HepG2 (cell line): ENCODE measurements around the gene ANAPC2. TPM values are rescaled to one million over a fixed set of nuclear protein-coding genes. Genes with fewer than 3 reads are reported as not detected.

ENCODE experiments used
- GMEB2 ChIP-seq: IDR thresholded peaks from 2 replicates; pipeline ENCODE4 v1.6.1; 2016; ENCODE audit warnings: missing biosample characterization, missing genetic modification reagents, low read depth
- HMGXB3 ChIP-seq: sonication (generic); formaldehyde crosslinking; IDR thresholded peaks from 2 replicates; pipeline ENCODE4 v1.4.0; 2020; ENCODE audit warnings: missing genetic modification reagents, borderline replicate concordance
- HNRNPH1 ChIP-seq: fragments of 200-400 bp; formaldehyde crosslinking; optimal IDR thresholded peaks from 2 replicates; pipeline ENCODE3; 2017; ENCODE audit warnings: mild to moderate bottlenecking, low read depth, low read length
- KDM5B ChIP-seq: sonication (generic); formaldehyde crosslinking; IDR thresholded peaks from 2 replicates; pipeline ENCODE4 v1.4.0; 2020; ENCODE audit warnings: missing genetic modification reagents, mild to moderate bottlenecking, borderline replicate concordance
- MNT ChIP-seq: fragments of 450-650 bp; IDR thresholded peaks from 2 replicates; pipeline ENCODE4 v1.6.1; 2016
- MTF2 ChIP-seq: sonication (generic); formaldehyde crosslinking; IDR thresholded peaks from 2 replicates; pipeline ENCODE4 v1.5.0; 2020; ENCODE audit warnings: missing genetic modification reagents, borderline replicate concordance
- MXD3 ChIP-seq: IDR thresholded peaks from 2 replicates; pipeline ENCODE4 v1.6.1; 2016; ENCODE audit warnings: mild to moderate bottlenecking, missing biosample characterization, missing genetic modification reagents
- SPEN ChIP-seq: sonication (generic); formaldehyde crosslinking; IDR thresholded peaks from 2 replicates; pipeline ENCODE4 v1.5.1; 2020; ENCODE audit warnings: low read depth, mild to moderate bottlenecking, missing genetic modification reagents
- ZMYM4 ChIP-seq: sonication (generic); formaldehyde crosslinking; IDR thresholded peaks from 2 replicates; pipeline ENCODE4 v1.8.1; 2023; ENCODE audit warnings: mild to moderate bottlenecking, missing genetic modification reagents
- ZNF570 ChIP-seq: sonication (generic); formaldehyde crosslinking; IDR thresholded peaks from 2 replicates; pipeline ENCODE4 v1.4.0; 2020; ENCODE audit warnings: mild to moderate bottlenecking, missing genetic modification reagents, borderline replicate concordance
- ZNF75D ChIP-seq: sonication (generic); formaldehyde crosslinking; IDR thresholded peaks from 2 replicates; pipeline ENCODE4 v1.8.1; 2023; ENCODE audit warnings: missing genetic modification reagents, mild to moderate bottlenecking, borderline replicate concordance
- polyA plus RNA-seq, 8 experiments: library from polyadenylated mRNA; depleted of rRNA in 3 of 8; stranded (reverse) in 7 of 8; unstranded in 1 of 8; fragments of >200 nt; fragmentation: Illumina TruSeq in 4 of 8; extraction: Trizol in 4 of 8; gene quantifications; 2 replicates each; pipeline versions ENCODE4 v1.2.1 to v1.2.3, GENCODE V29; 2011 to 2016; ENCODE audit warnings: low read depth in 4 of 8, missing spikeins in 1 of 8, mixed read lengths in 1 of 8; ENCODE audit not compliant: insufficient read depth in 1 of 8
- total RNA-seq, 5 experiments: library from RNA; depleted of rRNA; stranded (reverse); fragments of >200 nt; fragmentation: Illumina TruSeq; extraction: Trizol; gene quantifications; 2 replicates each; pipeline ENCODE4 v1.2.3, GENCODE V29; 2016; ENCODE audit warnings: low read depth in 1 of 5
- TF ChIP-seq, protein P1 (sequence below): sonication (generic); formaldehyde crosslinking; IDR thresholded peaks from 2 replicates; pipeline ENCODE4 v1.8.0; 2022; ENCODE audit warnings: mild to moderate bottlenecking, missing genetic modification reagents; ENCODE audit not compliant: insufficient replicate concordance

Gene ANAPC2
- total and polyA plus RNA-seq, 2 of the 13 experiments (the other 11 are each of a cell fraction or from before 2014, with no cell fraction given), result 12.3 to 15.4 TPM

- TF ChIP-seq HMGXB3, result no peak; the same call in 1 of the 2 replicates
- TF ChIP-seq ZNF75D (CRISPR knock-in tag), result no peak
- peak; percentile 87 for TF ChIP-seq ZMYM4 (CRISPR knock-in tag)
- peak; percentile 76; the same call in 1 of the 2 replicates for TF ChIP-seq KDM5B (CRISPR knock-in tag)
- peak; percentile 85 for TF ChIP-seq MXD3 (CRISPR knock-in tag)
- no peak for TF ChIP-seq HNRNPH1
- TF ChIP-seq, protein P1, sequence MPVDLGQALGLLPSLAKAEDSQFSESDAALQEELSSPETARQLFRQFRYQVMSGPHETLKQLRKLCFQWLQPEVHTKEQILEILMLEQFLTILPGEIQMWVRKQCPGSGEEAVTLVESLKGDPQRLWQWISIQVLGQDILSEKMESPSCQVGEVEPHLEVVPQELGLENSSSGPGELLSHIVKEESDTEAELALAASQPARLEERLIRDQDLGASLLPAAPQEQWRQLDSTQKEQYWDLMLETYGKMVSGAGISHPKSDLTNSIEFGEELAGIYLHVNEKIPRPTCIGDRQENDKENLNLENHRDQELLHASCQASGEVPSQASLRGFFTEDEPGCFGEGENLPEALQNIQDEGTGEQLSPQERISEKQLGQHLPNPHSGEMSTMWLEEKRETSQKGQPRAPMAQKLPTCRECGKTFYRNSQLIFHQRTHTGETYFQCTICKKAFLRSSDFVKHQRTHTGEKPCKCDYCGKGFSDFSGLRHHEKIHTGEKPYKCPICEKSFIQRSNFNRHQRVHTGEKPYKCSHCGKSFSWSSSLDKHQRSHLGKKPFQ (CRISPR knock-in tag), result peak; percentile 75
- peak; percentile 82; the same call in 1 of the 2 replicates for TF ChIP-seq MTF2
- TF ChIP-seq SPEN (CRISPR knock-in tag), result peak; percentile 99
- peak; percentile 80 for TF ChIP-seq GMEB2
- TF ChIP-seq MNT, result peak; percentile 87
- TF ChIP-seq ZNF570 (CRISPR knock-in tag), result no peak
Measured at GRCh38 chr9:137188490-137189296, at the start of gene ANAPC2, which contains the start of gene SSNA1 (continued).
